Upper lobe of left lung (tissue), 6 donors: ENCODE results near the gene ALS2CL. TPM values are rescaled to one million over a fixed set of nuclear protein-coding genes. Genes with fewer than 3 reads are reported as not detected.
A peak's percentile ranks its signal among the peaks of the same experiment; 100 is the strongest.

Source experiments
- ATAC-seq, 2 donors: fragments of 200-7000 bp; cut with Tn5 transposase; one replicate each; pipeline ENCODE4 v1.9.1; 2022; ENCODE audit warnings: mild to moderate bottlenecking in 2 of 2, moderate library complexity in 2 of 2; ENCODE audit not compliant: low FRiP score in 2 of 2
- DNase-seq, 2 donors: peaks; one replicate each; pipeline ENCODE4 v3.0.0-alpha.2; 2019 to 2020
- H3K27ac ChIP-seq, 4 donors: fragments of 200-600 bp; sonication (generic); one replicate each; pipeline ENCODE4 v1.5.1; 2016 to 2019
- H3K27me3 ChIP-seq, 4 donors: fragments of 200-600 bp; sonication (generic); one replicate each; pipeline ENCODE4 v1.5.1; 2017 to 2019
- H3K36me3 ChIP-seq, 4 donors: fragments of 200-600 bp; sonication (generic); one replicate each; pipeline ENCODE4 v1.5.1; 2016 to 2019
- H3K4me1 ChIP-seq, 4 donors: fragments of 200-600 bp; sonication (generic); one replicate each; pipeline ENCODE4 v1.5.1; 2018 to 2019
- H3K4me3 ChIP-seq, 4 donors: fragments of 200-600 bp; sonication (generic); one replicate each; pipeline ENCODE4 v1.5.1; 2017 to 2019; ENCODE audit warnings: mild to moderate bottlenecking in 2 of 4, moderate library complexity in 1 of 4
- H3K9me3 ChIP-seq, 4 donors: fragments of 200-600 bp; sonication (generic); one replicate each; pipeline ENCODE4 v1.5.1; 2018 to 2019
- CTCF ChIP-seq, 6 experiments: fragments of 450-650 bp in 4 of 6; fragments of 200-600 bp in 2 of 6; sonication (generic) in 2 of 6; IDR thresholded peaks; one replicate each; pipeline ENCODE4 v1.5.1; 2016 to 2019; ENCODE audit warnings: antibody characterized with exemption in 6 of 6
- EP300 ChIP-seq, 4 donors: sonication (generic); formaldehyde crosslinking; IDR thresholded peaks; one replicate each; pipeline ENCODE4 v1.5.1; 2017; ENCODE audit warnings: antibody characterized with exemption in 4 of 4, control low read depth in 2 of 4
- POLR2A ChIP-seq, 4 donors: fragments of 450-650 bp; IDR thresholded peaks; one replicate each; pipeline ENCODE4 v1.5.1; 2016 to 2017; ENCODE audit warnings: antibody characterized with exemption in 4 of 4, mild to moderate bottlenecking in 2 of 4
- POLR2AphosphoS5 ChIP-seq, 2 donors: sonication (generic); formaldehyde crosslinking; IDR thresholded peaks; one replicate each; pipeline ENCODE4 v1.5.1; 2017; ENCODE audit warnings: antibody characterized with exemption in 2 of 2
- WGBS, 2 donors: methylation state at CpG; one replicate each; pipeline ENCODE4 v1.1.5; 2017 to 2018; 5-methylcytosine and 5-hydroxymethylcytosine counted together
- total RNA-seq, 6 donors: library from RNA; depleted of rRNA in 4 of 6; stranded (reverse); fragments of >200 nt in 4 of 6; gene quantifications; one replicate each; pipeline versions ENCODE4 v1.1.0 to v1.2.1, GENCODE V29; 2016 to 2021
- donor health status: DM: no; HTN: no; CAD: no; lungs with moderate emphysema.
- donor health status: DM: no; HTN: yes; CAD: no; lungs with severe emphysema.

The ALS2CL gene
- total RNA-seq, 6 donors from 2014 or later: 54.2 to 299 (median 66.9) TPM

GRCh38 chr3:46721009-46721408, 27.5 kb upstream of the ALS2CL start:
- no peak for ATAC-seq
- WGBS, 2 donors: 76 to 95% methylated on average over 2 of the region's 2 CpGs
- no peak for TF ChIP-seq EP300 (IDR thresholded peaks at IDR 0.05)
- TF ChIP-seq POLR2AphosphoS5 (IDR thresholded peaks at IDR 0.05): no peak
- no peak for TF ChIP-seq CTCF (IDR thresholded peaks at IDR 0.05)
- no peak for TF ChIP-seq POLR2A (IDR thresholded peaks at IDR 0.05)

GRCh38 chr3:46719735-46720271, 26.3 kb upstream of the ALS2CL start:
- Histone ChIP-seq H3K4me1 (peaks cover 0 to 5% (median 0%) of the 10 kb centered on the region in 4 donors), H3K36me3 (no peaks in the 10 kb centered on the region), H3K4me3 (no peak overlapping the region), H3K9me3 (no peaks in the 10 kb centered on the region), H3K27me3 (peaks cover 0 to 9% (median 0%) of the 10 kb centered on the region in 4 donors), H3K27ac (no peak overlapping the region)
- DNase-seq (peak in 1 of 2 donors; percentile 4), ATAC-seq (no peak)
- WGBS, 2 donors: 83 to 100% methylated on average over 3 to 4 of the region's 4 CpGs
- TF ChIP-seq POLR2AphosphoS5 (IDR thresholded peaks at IDR 0.05) (no peak), CTCF (IDR thresholded peaks at IDR 0.05) (no peak), EP300 (IDR thresholded peaks at IDR 0.05) (no peak), POLR2A (IDR thresholded peaks at IDR 0.05) (no peak)

More at GRCh38 chr3:46721009-46721408, 27.5 kb upstream of the ALS2CL start:
- Histone ChIP-seq H3K4me1 (peaks cover 0 to 5% (median 0%) of the 10 kb centered on the region in 4 donors), H3K4me3 (no peak overlapping the region), H3K27ac (no peak overlapping the region), H3K36me3 (no peaks in the 10 kb centered on the region), H3K27me3 (peaks cover 0 to 9% (median 0%) of the 10 kb centered on the region in 4 donors), H3K9me3 (no peaks in the 10 kb centered on the region)
- DNase-seq: no peak

- Histone ChIP-seq H3K27me3 (peaks cover 0 to 9% (median 0%) of the 10 kb centered on the region in 4 donors), H3K36me3 (no peaks in the 10 kb centered on the region), H3K27ac (no peak overlapping the region), H3K4me3 (no peak overlapping the region), H3K4me1 (peaks cover 0 to 5% (median 0%) of the 10 kb centered on the region in 4 donors), H3K9me3 (no peaks in the 10 kb centered on the region)
- no peak for DNase-seq
- no peak for ATAC-seq
- TF ChIP-seq POLR2A (IDR thresholded peaks at IDR 0.05): no peak
- TF ChIP-seq EP300 (IDR thresholded peaks at IDR 0.05): no peak
- TF ChIP-seq POLR2AphosphoS5 (IDR thresholded peaks at IDR 0.05): no peak
- TF ChIP-seq CTCF (IDR thresholded peaks at IDR 0.05): no peak
- 80 to 94% methylated on average over 2 of the region's 2 CpGs for WGBS, 2 donors
These were observed 25.6 kb upstream of the ALS2CL start for GRCh38 chr3:46719044-46719565.

GRCh38 chr3:46717447-46718231, 24.2 kb upstream of the ALS2CL start, which contains the start of gene PRSS50:
Gene PRSS50 (minus strand): TSS chr3:46717869. CDS start chr3:46717824, 45 bp downstream.
- TF ChIP-seq CTCF (IDR thresholded peaks at IDR 0.05) (peak in 4 of 6 experiments; percentile 11 to 44 (median 27)), POLR2A (IDR thresholded peaks at IDR 0.05) (no peak), POLR2AphosphoS5 (IDR thresholded peaks at IDR 0.05) (no peak), EP300 (IDR thresholded peaks at IDR 0.05) (no peak)
- no peaks in the 10 kb centered on the region for H3K9me3 ChIP-seq
- peaks cover 0 to 9% (median 0%) of the 10 kb centered on the region in 4 donors for H3K27me3 ChIP-seq
- peak in 1 of 2 donors; percentile 17 for ATAC-seq
- H3K27ac ChIP-seq: no peak within 1 kb of the TSS
- DNase-seq: peak; percentile 19 to 86
- no peaks in the 10 kb centered on the region for H3K36me3 ChIP-seq
- peaks cover 0 to 5% (median 0%) of the 10 kb centered on the region in 4 donors for H3K4me1 ChIP-seq
- no peak within 1 kb of the TSS for H3K4me3 ChIP-seq
- 57 to 67% methylated on average over 42 to 50 of the region's 61 CpGs for WGBS, 2 donors
